ENCODE measurements around the gene AOC2.

DNA sequence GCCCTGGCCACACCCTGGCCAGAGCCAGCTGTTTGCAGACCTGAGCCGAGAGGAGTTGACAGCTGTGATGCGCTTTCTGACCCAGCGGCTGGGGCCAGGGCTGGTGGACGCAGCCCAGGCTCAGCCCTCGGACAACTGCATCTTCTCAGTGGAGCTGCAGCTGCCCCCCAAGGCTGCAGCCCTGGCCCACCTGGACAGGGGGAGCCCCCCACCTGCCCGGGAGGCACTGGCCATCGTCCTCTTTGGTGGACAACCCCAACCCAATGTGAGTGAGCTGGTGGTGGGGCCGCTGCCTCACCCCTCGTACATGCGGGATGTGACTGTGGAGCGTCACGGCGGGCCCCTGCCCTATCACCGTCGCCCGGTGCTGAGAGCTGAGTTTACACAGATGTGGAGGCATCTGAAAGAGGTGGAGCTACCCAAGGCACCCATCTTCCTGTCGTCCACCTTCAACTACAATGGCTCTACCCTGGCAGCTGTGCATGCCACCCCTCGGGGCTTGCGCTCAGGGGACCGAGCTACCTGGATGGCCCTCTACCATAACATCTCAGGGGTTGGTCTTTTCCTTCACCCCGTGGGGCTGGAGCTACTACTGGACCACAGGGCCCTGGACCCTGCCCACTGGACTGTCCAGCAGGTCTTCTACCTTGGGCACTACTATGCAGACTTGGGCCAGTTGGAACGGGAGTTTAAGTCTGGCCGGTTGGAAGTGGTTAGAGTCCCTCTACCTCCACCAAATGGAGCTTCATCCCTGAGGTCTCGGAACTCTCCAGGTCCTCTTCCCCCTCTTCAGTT is 578 bp downstream of the AOC2 start:
- TF ChIP-seq, protein P1, sequence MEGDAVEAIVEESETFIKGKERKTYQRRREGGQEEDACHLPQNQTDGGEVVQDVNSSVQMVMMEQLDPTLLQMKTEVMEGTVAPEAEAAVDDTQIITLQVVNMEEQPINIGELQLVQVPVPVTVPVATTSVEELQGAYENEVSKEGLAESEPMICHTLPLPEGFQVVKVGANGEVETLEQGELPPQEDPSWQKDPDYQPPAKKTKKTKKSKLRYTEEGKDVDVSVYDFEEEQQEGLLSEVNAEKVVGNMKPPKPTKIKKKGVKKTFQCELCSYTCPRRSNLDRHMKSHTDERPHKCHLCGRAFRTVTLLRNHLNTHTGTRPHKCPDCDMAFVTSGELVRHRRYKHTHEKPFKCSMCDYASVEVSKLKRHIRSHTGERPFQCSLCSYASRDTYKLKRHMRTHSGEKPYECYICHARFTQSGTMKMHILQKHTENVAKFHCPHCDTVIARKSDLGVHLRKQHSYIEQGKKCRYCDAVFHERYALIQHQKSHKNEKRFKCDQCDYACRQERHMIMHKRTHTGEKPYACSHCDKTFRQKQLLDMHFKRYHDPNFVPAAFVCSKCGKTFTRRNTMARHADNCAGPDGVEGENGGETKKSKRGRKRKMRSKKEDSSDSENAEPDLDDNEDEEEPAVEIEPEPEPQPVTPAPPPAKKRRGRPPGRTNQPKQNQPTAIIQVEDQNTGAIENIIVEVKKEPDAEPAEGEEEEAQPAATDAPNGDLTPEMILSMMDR (conservative IDR thresholded peaks at IDR 0.05; ENCODE audit: low read length): no peak
- TF ChIP-seq EZH2phosphoT487 (IDR thresholded peaks at IDR 0.05; ENCODE audit: borderline replicate concordance): no peak
